Measurements from ENCODE around the gene PLXDC1.

PLXDC1 gene

GRCh38 chr17:39125143-39125875 lies 26.1 kb downstream of the PLXDC1 start:
- TF ChIP-seq SIN3A (IDR thresholded peaks at IDR 0.05; ENCODE audit: borderline replicate concordance, insufficient read depth, low read length), result no peak

- TF ChIP-seq POLR2AphosphoS5 (IDR thresholded peaks at IDR 0.05; ENCODE audit: low read depth, low read length), result no peak
- TF ChIP-seq TAF1 (IDR thresholded peaks at IDR 0.05; ENCODE audit: borderline replicate concordance, insufficient read depth, low read length), result no peak
- TF ChIP-seq REST (IDR thresholded peaks at IDR 0.05; ENCODE audit: insufficient read depth in 1 of 2, low read depth in 2 of 2, low read length in 2 of 2), result no peak
- TF ChIP-seq SIN3A (IDR thresholded peaks at IDR 0.05; ENCODE audit: borderline replicate concordance, insufficient read depth, low read length), result no peak
- TF ChIP-seq FOXP2 (optimal IDR thresholded peaks at IDR 0.05; ENCODE audit: borderline replicate concordance, extremely low read depth, extremely low read length, insufficient read depth), result no peak
Observed at GRCh38 chr17:39123627-39124026, 27.8 kb downstream of the PLXDC1 start.

GRCh38 chr17:39122991-39123390 lies 28.4 kb downstream of the PLXDC1 start:
- no peak for TF ChIP-seq SIN3A (IDR thresholded peaks at IDR 0.05; ENCODE audit: borderline replicate concordance, insufficient read depth, low read length)
- TF ChIP-seq POLR2AphosphoS5 (IDR thresholded peaks at IDR 0.05; ENCODE audit: low read depth, low read length), result no peak
- TF ChIP-seq FOXP2 (optimal IDR thresholded peaks at IDR 0.05; ENCODE audit: borderline replicate concordance, extremely low read depth, extremely low read length, insufficient read depth), result no peak
- TF ChIP-seq TAF1 (IDR thresholded peaks at IDR 0.05; ENCODE audit: borderline replicate concordance, insufficient read depth, low read length), result no peak
- no peak for TF ChIP-seq REST (IDR thresholded peaks at IDR 0.05; ENCODE audit: insufficient read depth in 1 of 2, low read depth in 2 of 2, low read length in 2 of 2)

- TF ChIP-seq SIN3A (IDR thresholded peaks at IDR 0.05; ENCODE audit: borderline replicate concordance, insufficient read depth, low read length) (no peak), POLR2AphosphoS5 (IDR thresholded peaks at IDR 0.05; ENCODE audit: low read depth, low read length) (no peak), REST (IDR thresholded peaks at IDR 0.05; ENCODE audit: insufficient read depth in 1 of 2, low read depth in 2 of 2, low read length in 2 of 2) (no peak), FOXP2 (optimal IDR thresholded peaks at IDR 0.05; ENCODE audit: borderline replicate concordance, extremely low read depth, extremely low read length, insufficient read depth) (no peak), TAF1 (IDR thresholded peaks at IDR 0.05; ENCODE audit: borderline replicate concordance, insufficient read depth, low read length) (no peak)
Observed at GRCh38 chr17:39118674-39119419, 32.6 kb downstream of the PLXDC1 start.

- TF ChIP-seq FOXP2 (optimal IDR thresholded peaks at IDR 0.05; ENCODE audit: borderline replicate concordance, extremely low read depth, extremely low read length, insufficient read depth) (no peak), SIN3A (IDR thresholded peaks at IDR 0.05; ENCODE audit: borderline replicate concordance, insufficient read depth, low read length) (no peak), TAF1 (IDR thresholded peaks at IDR 0.05; ENCODE audit: borderline replicate concordance, insufficient read depth, low read length) (no peak), POLR2AphosphoS5 (IDR thresholded peaks at IDR 0.05; ENCODE audit: low read depth, low read length) (no peak), REST (IDR thresholded peaks at IDR 0.05; ENCODE audit: insufficient read depth in 1 of 2, low read depth in 2 of 2, low read length in 2 of 2) (no peak)
Observed at GRCh38 chr17:39116224-39116623, 35.2 kb downstream of the PLXDC1 start.
